ES-I3 (cell line): ENCODE measurements around the gene MPDZ.

Experiments
- H3K36me3 ChIP-seq: 2 replicates; pipeline ENCODE4 v1.6.1; 2013; ENCODE audit warnings: mild to moderate bottlenecking, low read length, control low read depth, moderate library complexity; ENCODE audit not compliant: insufficient read depth
- H3K4me1 ChIP-seq: 2 replicates; pipeline ENCODE4 v1.6.1; 2013; ENCODE audit warnings: mild to moderate bottlenecking, control low read depth, low read length; ENCODE audit not compliant: insufficient read depth
- H3K9ac ChIP-seq: 2 replicates; pipeline ENCODE4 v1.6.1; 2013; ENCODE audit warnings: low read depth, mild to moderate bottlenecking, low read length, moderate library complexity
- H3K9me3 ChIP-seq: 2 replicates; pipeline ENCODE4 v1.6.1; 2013; ENCODE audit warnings: mild to moderate bottlenecking, low read length, moderate library complexity; ENCODE audit not compliant: control insufficient read depth, insufficient read depth

MPDZ gene

DNA sequence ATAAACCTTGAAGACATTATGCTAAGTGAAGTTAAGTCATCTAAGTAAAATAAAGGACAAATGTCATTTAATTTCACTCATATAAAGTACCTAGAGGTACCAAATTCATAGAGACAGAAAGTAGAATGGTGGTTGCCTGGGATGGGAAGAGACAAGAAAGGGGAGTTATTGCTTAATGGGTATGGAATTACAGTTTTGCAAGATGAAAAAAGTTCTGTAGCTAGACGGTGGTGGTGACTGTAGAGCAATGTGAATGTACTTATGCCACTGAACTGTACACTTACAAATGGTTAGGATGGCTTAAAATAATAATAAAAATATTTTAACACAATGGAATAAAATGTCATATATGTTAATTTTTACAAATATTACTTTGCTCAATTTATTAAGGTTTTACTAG, 128.0 kb downstream of the MPDZ start:
- Histone ChIP-seq H3K36me3 (0 out of 2 replicates have a peak, but pooled peaks cover 4% of the 10 kb centered on the region), H3K9ac (no peak overlapping the region), H3K9me3 (no peaks in the 10 kb centered on the region), H3K4me1 (no peaks in the 10 kb centered on the region)

DNA sequence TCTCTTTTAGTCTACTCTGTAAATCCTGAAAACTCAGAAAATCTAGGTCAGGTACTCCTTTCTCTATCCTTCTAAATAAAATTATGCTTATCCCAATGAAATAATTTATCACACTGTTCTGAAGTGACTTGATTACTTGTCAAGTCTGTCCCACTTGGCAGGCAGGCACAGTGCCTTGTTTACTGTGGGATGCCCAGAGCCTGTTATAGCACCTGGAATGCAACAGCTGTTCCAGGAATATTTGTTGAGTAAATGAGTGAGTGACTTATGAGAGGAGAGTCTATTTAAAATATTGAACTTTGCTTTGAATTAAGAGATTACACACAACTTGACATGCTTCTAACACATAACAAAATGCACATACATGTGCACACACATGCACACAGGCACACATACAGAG, 130.0 kb downstream of the MPDZ start:
- Histone ChIP-seq H3K9me3 (no peaks in the 10 kb centered on the region), H3K4me1 (no peaks in the 10 kb centered on the region; the same call in 1 of the 2 replicates)

DNA sequence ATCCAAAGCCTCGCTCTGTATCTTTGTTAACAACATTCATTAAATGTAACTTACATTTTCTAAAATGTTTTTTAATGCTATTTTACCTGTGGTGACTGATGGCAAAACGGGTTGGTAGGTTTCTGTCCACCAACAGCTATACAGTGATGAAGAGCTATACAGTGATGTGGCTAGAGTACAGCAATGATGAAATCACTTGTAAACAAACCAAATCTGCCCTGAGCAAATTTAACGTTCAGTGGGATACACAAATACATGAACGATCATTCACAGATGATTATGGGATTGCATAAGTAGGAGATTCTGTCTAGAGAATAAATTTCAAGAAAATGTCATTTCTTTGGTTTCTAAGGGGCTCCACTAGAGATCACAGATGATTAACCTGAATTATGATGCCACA, 132.7 kb downstream of the MPDZ start:
- 0 out of 2 replicates have a peak, but pooled peaks cover 4% of the 10 kb centered on the region for H3K36me3 ChIP-seq

More for the DNA sequence above, 130.0 kb downstream of the MPDZ start:
- H3K9ac ChIP-seq: no peak overlapping the region
- 0 out of 2 replicates have a peak, but pooled peaks cover 4% of the 10 kb centered on the region for H3K36me3 ChIP-seq

DNA sequence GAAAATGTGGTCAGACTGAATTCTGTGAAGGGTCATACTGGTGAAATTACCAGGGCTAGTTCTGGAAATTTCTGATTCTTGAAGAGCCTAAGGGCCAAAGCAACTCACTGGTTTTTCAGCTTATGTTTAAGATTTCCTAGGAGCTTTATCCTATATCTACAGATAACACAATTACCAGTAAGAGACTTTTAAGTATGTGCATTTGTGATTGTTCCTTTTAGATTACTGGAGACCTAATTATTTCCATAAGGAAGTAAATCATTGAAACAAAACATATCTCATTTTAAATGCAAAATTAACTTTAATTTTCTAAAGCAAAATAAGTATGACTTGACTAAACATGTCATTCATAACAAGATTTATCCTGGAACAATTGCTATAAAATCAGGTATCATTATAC, 134.2 kb downstream of the MPDZ start:
- Histone ChIP-seq H3K9me3 (no peaks in the 10 kb centered on the region), H3K4me1 (peaks cover 8% of the 10 kb centered on the region), H3K9ac (no peak overlapping the region), H3K36me3 (0 out of 2 replicates have a peak, but pooled peaks cover 4% of the 10 kb centered on the region)

More for the DNA sequence above, 132.7 kb downstream of the MPDZ start:
- no peak overlapping the region for H3K9ac ChIP-seq
- no peaks in the 10 kb centered on the region; the same call in 1 of the 2 replicates for H3K4me1 ChIP-seq
- no peaks in the 10 kb centered on the region for H3K9me3 ChIP-seq

DNA sequence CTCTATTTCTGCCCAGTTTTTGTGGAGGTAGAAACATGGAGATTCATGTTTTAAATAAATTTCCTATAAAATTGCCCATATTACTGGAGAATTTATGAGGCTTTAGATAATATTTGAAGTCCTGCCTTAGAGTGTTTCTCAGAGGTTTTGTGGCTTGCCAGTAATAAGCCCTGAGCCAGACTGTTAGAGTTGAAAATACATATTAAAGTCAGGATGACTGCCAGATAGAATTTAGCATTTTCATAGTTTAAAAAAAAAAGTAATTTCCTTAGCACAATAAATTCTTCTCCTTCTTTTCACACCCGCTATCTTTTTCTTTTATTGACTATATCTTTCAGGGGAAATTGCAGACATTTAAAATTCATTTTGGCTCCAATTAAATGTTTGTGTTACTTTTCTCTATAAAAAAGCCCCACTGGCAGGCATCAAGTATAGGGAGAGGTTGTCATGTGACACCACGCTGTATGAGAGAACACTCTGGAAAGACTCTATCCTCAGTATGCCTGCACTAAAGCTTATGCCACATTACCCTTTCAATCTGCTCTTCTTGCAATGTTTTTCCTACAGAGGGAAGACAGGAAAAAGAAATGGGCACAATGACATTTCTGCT, 135.2 kb downstream of the MPDZ start:
- no peaks in the 10 kb centered on the region for H3K36me3 ChIP-seq
- H3K4me1 ChIP-seq: peaks cover 8% of the 10 kb centered on the region
- no peaks in the 10 kb centered on the region for H3K9me3 ChIP-seq
- no peak overlapping the region for H3K9ac ChIP-seq

DNA sequence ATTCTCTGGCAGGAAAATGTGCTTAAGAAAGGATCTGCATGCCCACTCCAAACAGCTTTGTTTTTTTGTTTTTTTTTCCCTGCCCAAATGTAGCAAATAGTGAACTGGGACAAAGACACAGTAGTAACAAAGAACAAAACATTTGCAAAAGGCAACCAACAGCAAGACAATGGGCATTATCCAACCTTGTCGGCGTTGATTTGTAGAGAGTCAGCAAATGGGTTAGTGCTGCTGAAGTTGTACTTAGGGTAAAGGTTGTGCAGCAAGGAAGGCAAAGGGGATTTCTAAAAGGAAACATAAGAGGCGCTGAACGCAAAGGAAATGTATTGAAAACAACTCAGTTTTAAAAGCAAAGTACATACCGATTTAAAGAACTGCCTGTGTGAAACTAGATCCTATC, 136.2 kb downstream of the MPDZ start:
- Histone ChIP-seq H3K9ac (no peak overlapping the region), H3K4me1 (peaks cover 8% of the 10 kb centered on the region), H3K36me3 (no peaks in the 10 kb centered on the region), H3K9me3 (no peaks in the 10 kb centered on the region)

DNA sequence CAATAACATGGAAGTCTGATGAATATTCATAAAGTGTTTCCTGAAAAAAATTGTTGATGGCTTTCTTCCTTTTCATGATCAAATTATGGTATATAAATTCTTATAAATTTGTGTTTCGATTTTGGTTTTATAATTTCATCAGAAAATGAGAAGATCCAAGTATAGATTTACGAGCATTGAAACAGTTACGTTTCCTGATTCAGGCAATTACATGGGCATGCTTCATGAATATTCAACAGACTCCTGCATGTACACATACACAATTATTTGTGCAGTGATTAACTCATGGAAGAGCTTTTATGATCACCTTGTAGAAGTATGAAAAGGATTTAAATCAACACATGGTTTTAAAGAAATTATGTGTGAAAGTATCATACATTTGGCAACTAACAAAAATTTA, 136.7 kb downstream of the MPDZ start:
- Histone ChIP-seq H3K9ac (no peak overlapping the region), H3K4me1 (peaks cover 8% of the 10 kb centered on the region), H3K36me3 (no peaks in the 10 kb centered on the region)

DNA sequence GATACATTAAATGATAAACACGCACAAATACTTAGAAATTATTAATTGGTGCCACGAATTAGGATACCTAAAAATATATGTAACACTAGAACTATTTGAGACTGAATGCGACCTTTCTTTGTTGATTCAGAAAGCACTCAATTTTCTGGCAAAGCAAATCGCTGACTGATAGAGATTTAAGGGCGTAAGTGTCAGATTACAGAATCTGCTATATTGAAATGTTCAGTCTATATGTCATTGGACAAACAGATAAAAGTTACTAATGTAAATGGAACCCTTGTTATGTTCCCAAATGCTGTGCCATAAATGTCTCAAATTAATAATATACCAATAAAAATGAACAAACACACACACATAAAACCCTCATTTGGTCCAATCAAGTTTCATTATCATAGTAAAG, 137.9 kb downstream of the MPDZ start:
- Histone ChIP-seq H3K9ac (no peak overlapping the region), H3K4me1 (peaks cover 8% of the 10 kb centered on the region), H3K9me3 (no peaks in the 10 kb centered on the region), H3K36me3 (no peaks in the 10 kb centered on the region)

More for the DNA sequence above, 136.7 kb downstream of the MPDZ start:
- H3K9me3 ChIP-seq: no peaks in the 10 kb centered on the region

DNA sequence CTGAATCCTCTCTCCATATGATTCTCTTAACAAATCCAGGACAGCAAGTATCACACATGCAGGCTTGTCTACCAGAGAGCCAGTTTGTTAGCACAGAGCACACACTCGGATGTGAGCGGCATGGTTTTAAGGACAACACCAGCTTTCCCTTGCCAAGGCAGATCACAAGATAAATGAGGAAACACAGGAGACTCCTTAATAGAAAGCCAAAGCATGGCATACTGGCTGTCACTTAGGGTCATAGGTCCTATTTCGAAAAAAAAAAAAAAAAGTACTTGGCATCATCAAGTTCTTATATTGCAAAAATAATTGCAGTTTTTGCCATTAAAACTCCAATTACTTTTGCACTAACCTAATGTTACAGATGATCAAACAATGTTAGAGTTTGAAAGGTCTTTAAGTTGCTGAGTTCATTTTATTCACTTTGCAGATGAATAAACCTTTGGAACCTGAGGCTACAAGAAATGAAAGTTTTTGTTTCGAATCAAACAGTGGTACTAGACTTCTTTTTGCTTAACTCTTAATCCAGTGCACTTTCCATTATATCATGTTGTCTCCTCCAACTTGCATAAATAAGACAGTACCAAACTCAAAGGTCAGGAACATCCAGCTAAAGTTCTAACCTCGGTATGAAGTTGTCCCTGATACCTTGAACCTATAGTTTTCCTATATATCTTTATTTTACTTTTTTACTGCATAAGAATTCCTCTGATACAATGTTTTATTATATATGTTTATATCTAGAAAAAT, 138.5 kb downstream of the MPDZ start:
- no peaks in the 10 kb centered on the region for H3K9me3 ChIP-seq
- no peaks in the 10 kb centered on the region for H3K36me3 ChIP-seq
- no peak overlapping the region for H3K9ac ChIP-seq
- peaks cover 8% of the 10 kb centered on the region for H3K4me1 ChIP-seq

DNA sequence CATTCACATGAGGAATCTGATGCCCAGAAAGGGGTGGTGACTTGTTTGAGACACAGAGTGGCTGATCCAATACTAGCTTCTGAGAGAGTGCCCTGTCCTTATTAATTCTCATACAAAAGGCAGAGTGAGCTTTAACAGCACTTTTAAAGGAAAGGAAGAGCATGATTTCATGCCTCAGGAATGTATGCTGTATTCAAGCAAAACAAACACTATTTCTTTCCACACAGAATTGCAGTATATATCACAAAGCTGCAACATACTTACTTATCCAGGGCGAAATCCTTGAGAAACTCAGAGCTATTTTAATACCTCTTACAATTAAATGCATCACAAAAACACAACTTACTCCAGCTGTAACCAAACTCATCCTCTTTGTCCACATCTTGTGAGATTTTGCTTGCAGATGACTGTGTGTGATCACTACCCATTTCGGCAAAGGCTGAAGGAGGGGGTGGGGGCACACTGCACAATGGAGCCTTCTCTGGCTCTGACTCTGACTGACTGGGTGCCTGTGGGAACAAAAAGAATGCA, 139.8 kb downstream of the MPDZ start:
- 0 out of 2 replicates have a peak overlapping the region, but pooled peaks have one; percentile 11 for H3K9ac ChIP-seq
- 0 out of 2 replicates have a peak, but pooled peaks cover 3% of the 10 kb centered on the region for H3K36me3 ChIP-seq
- no peaks in the 10 kb centered on the region for H3K9me3 ChIP-seq
- peaks cover 8% of the 10 kb centered on the region for H3K4me1 ChIP-seq

DNA sequence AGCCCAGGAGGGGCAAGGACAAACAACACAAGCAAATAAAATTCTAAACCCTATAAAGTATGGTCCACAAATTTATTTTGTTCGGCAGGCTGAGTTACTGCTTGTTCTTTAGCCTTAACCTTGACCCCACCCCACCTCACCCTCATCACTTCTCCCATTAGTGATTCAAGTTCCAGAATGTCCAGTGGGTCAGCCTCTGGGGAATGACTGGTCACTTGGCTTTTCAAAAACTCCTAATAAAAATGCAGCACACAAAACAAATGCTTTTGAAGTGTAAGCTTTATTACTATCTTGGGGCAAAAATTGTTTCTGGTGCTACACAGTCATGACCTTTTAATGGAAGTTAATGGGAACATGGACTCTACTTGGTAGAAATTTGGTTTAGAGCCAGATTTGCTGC, 142.1 kb downstream of the MPDZ start:
- H3K9ac ChIP-seq: no peak overlapping the region
- no peaks in the 10 kb centered on the region for H3K9me3 ChIP-seq
- H3K4me1 ChIP-seq: peaks cover 8% of the 10 kb centered on the region
- H3K36me3 ChIP-seq: 0 out of 2 replicates have a peak, but pooled peaks cover 3% of the 10 kb centered on the region

DNA sequence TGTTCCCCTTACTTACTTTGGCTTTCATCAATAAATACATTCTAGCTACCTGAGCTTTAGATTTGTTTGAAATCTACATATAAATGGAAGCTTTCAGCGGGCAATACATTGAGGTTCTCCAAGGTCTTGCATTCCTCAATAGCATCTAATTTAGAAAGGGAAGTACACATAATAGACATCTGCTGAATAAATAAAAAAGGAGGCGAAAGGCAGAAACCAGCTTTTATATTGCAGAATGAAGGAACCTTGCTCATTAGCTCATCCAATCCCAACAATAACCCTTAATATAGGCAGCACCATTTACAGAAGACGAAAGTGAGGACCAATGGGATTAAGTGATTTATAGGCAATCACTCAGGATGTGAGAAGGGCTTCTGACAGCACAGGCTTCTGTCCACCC, 147.5 kb downstream of the MPDZ start:
- no peak overlapping the region for H3K9ac ChIP-seq
- H3K36me3 ChIP-seq: peaks cover 6% of the 10 kb centered on the region; the same call in 1 of the 2 replicates
- H3K9me3 ChIP-seq: no peaks in the 10 kb centered on the region
- H3K4me1 ChIP-seq: no peaks in the 10 kb centered on the region

DNA sequence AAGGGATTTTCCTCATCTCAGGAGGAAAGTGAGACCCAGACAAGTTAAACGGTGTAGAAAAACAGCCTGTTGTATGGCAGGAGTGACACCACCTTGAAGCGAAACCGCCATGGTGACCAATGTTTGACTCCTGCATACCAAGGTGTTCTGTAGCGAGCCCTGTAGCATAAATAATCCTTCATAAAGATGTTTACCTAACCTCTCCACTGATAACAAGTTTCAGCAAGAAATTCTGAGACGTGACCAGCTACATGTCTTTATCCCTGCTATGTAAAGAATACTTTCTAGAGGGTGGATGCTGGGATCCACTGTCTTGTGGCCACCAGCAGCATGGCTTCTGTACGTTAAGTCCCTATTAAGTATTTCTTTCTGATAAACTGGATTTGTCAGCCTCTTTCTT, 148.1 kb downstream of the MPDZ start:
- H3K9me3 ChIP-seq: no peaks in the 10 kb centered on the region
- no peak overlapping the region for H3K9ac ChIP-seq
- peaks cover 6% of the 10 kb centered on the region; the same call in 1 of the 2 replicates for H3K36me3 ChIP-seq
- no peaks in the 10 kb centered on the region for H3K4me1 ChIP-seq

DNA sequence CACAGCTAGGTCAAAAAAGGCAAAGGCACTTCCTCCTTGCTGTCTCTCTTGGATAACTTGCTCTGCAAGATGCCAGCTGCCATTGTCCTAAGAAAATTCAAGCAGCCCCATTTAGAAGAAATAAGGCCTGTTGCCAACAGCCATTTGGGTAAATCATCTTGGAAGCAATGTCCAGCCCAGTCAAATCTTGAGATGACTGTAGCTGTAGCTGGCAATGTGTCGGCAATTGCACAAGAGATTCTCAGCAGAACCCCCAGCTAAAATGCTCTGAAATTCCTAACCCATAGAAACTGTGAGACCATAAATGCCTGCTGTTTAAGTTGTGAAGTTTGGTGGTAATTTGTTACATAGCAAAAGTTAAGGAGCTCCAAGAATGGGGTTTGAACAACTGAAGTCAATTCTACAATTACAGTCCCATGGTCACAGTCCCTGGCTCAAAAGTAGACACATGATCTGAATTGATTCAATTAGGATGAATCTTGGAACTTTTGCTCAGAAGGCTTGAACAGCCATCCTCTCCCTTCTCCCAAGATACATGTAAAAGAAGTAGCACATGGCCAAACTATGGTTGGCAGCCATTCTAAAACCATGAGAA, 151.1 kb downstream of the MPDZ start:
- no peaks in the 10 kb centered on the region for H3K9me3 ChIP-seq
- H3K36me3 ChIP-seq: peaks cover 2% of the 10 kb centered on the region; the same call in 1 of the 2 replicates
- no peak overlapping the region for H3K9ac ChIP-seq
- H3K4me1 ChIP-seq: no peaks in the 10 kb centered on the region
